Measurements from ENCODE around the gene SEZ6.

GRCh38 chr17:29051194-29051593 lies 45.4 kb upstream of the SEZ6 start:
- no peak for TF ChIP-seq POLR2A (IDR thresholded peaks at IDR 0.05)
- TF ChIP-seq, protein P1, sequence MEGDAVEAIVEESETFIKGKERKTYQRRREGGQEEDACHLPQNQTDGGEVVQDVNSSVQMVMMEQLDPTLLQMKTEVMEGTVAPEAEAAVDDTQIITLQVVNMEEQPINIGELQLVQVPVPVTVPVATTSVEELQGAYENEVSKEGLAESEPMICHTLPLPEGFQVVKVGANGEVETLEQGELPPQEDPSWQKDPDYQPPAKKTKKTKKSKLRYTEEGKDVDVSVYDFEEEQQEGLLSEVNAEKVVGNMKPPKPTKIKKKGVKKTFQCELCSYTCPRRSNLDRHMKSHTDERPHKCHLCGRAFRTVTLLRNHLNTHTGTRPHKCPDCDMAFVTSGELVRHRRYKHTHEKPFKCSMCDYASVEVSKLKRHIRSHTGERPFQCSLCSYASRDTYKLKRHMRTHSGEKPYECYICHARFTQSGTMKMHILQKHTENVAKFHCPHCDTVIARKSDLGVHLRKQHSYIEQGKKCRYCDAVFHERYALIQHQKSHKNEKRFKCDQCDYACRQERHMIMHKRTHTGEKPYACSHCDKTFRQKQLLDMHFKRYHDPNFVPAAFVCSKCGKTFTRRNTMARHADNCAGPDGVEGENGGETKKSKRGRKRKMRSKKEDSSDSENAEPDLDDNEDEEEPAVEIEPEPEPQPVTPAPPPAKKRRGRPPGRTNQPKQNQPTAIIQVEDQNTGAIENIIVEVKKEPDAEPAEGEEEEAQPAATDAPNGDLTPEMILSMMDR (IDR thresholded peaks at IDR 0.05) = no peak

Measured in stomach (tissue), 4 donors.